Upper lobe of left lung (tissue), 6 donors: Measurements from ENCODE around the gene SYTL2. TPM values are rescaled to one million over a fixed set of nuclear protein-coding genes. Genes with fewer than 3 reads are reported as not detected.

Source experiments
- ATAC-seq, 2 donors: fragments of 200-7000 bp; cut with Tn5 transposase; one replicate each; pipeline ENCODE4 v1.9.1; 2022; ENCODE audit warnings: mild to moderate bottlenecking in 2 of 2, moderate library complexity in 2 of 2; ENCODE audit not compliant: low FRiP score in 2 of 2
- DNase-seq, 2 donors: peaks; one replicate each; pipeline ENCODE4 v3.0.0-alpha.2; 2019 to 2020
- H3K27ac ChIP-seq, 4 donors: fragments of 200-600 bp; sonication (generic); one replicate each; pipeline ENCODE4 v1.5.1; 2016 to 2019
- H3K27me3 ChIP-seq, 4 donors: fragments of 200-600 bp; sonication (generic); one replicate each; pipeline ENCODE4 v1.5.1; 2017 to 2019
- H3K36me3 ChIP-seq, 4 donors: fragments of 200-600 bp; sonication (generic); one replicate each; pipeline ENCODE4 v1.5.1; 2016 to 2019
- H3K4me1 ChIP-seq, 4 donors: fragments of 200-600 bp; sonication (generic); one replicate each; pipeline ENCODE4 v1.5.1; 2018 to 2019
- H3K4me3 ChIP-seq, 4 donors: fragments of 200-600 bp; sonication (generic); one replicate each; pipeline ENCODE4 v1.5.1; 2017 to 2019; ENCODE audit warnings: mild to moderate bottlenecking in 2 of 4, moderate library complexity in 1 of 4
- H3K9me3 ChIP-seq, 4 donors: fragments of 200-600 bp; sonication (generic); one replicate each; pipeline ENCODE4 v1.5.1; 2018 to 2019
- CTCF ChIP-seq, 6 experiments: fragments of 450-650 bp in 4 of 6; fragments of 200-600 bp in 2 of 6; sonication (generic) in 2 of 6; IDR thresholded peaks; one replicate each; pipeline ENCODE4 v1.5.1; 2016 to 2019; ENCODE audit warnings: antibody characterized with exemption in 6 of 6
- EP300 ChIP-seq, 4 donors: sonication (generic); formaldehyde crosslinking; IDR thresholded peaks; one replicate each; pipeline ENCODE4 v1.5.1; 2017; ENCODE audit warnings: antibody characterized with exemption in 4 of 4, control low read depth in 2 of 4
- POLR2A ChIP-seq, 4 donors: fragments of 450-650 bp; IDR thresholded peaks; one replicate each; pipeline ENCODE4 v1.5.1; 2016 to 2017; ENCODE audit warnings: antibody characterized with exemption in 4 of 4, mild to moderate bottlenecking in 2 of 4
- POLR2AphosphoS5 ChIP-seq, 2 donors: sonication (generic); formaldehyde crosslinking; IDR thresholded peaks; one replicate each; pipeline ENCODE4 v1.5.1; 2017; ENCODE audit warnings: antibody characterized with exemption in 2 of 2
- WGBS, 2 donors: methylation state at CpG; one replicate each; pipeline ENCODE4 v1.1.5; 2017 to 2018; 5-methylcytosine and 5-hydroxymethylcytosine counted together
- total RNA-seq, 6 donors: library from RNA; depleted of rRNA in 4 of 6; stranded (reverse); fragments of >200 nt in 4 of 6; gene quantifications; one replicate each; pipeline versions ENCODE4 v1.1.0 to v1.2.1, GENCODE V29; 2016 to 2021
- donor health status: DM: no; HTN: no; CAD: no; lungs with moderate emphysema.
- donor health status: DM: no; HTN: yes; CAD: no; lungs with severe emphysema.

The SYTL2 gene
- total RNA-seq, 6 donors from 2014 or later = 11.9 to 52.7 (median 20.1) TPM

GRCh38 chr11:85666687-85667086 is 144.3 kb downstream of the SYTL2 start:
- no peaks in the 10 kb centered on the region for H3K27me3 ChIP-seq
- H3K36me3 ChIP-seq = peaks cover 0 to 14% (median 0%) of the 10 kb centered on the region in 4 donors
- no peak for TF ChIP-seq POLR2A (IDR thresholded peaks at IDR 0.05)
- TF ChIP-seq EP300 (IDR thresholded peaks at IDR 0.05) = no peak
- no peak for TF ChIP-seq POLR2AphosphoS5 (IDR thresholded peaks at IDR 0.05)
- no peak overlapping the region for H3K4me3 ChIP-seq
- no peak overlapping the region for H3K27ac ChIP-seq
- 79 to 83% methylated on average over 3 of the region's 3 CpGs for WGBS, 2 donors
- no peak for DNase-seq
- no peak for ATAC-seq
- no peaks in the 10 kb centered on the region for H3K9me3 ChIP-seq
- H3K4me1 ChIP-seq = peaks cover 15 to 21% (median 17%) of the 10 kb centered on the region in 4 donors

GRCh38 chr11:85665733-85666132 is 145.2 kb downstream of the SYTL2 start:
- H3K4me3 ChIP-seq = no peak overlapping the region
- DNase-seq = no peak

GRCh38 chr11:85664615-85665481 is 146.1 kb downstream of the SYTL2 start, which contains the start of gene CREBZF:
CREBZF (minus strand) TSS chr11:85665129; CDS start chr11:85664875, 254 bp downstream.
- peak within 1 kb of the TSS; percentile 55 to 95 (median 79) for H3K4me3 ChIP-seq
- DNase-seq (peak; percentile 91 to 98), ATAC-seq (peak; percentile 97 to 98)
- WGBS, 2 donors = 1% methylated on average over 19 to 49 of the region's 67 CpGs
- peak within 1 kb of the TSS; percentile 92 to 100 (median 97) for H3K27ac ChIP-seq
- no peaks in the 10 kb centered on the region for H3K9me3 ChIP-seq
- H3K4me1 ChIP-seq = peaks cover 29 to 38% (median 31%) of the 10 kb centered on the region in 4 donors
- no peaks in the 10 kb centered on the region for H3K27me3 ChIP-seq
- TF ChIP-seq EP300 (IDR thresholded peaks at IDR 0.05) (peak in 1 of 4 donors; percentile 46), POLR2A (IDR thresholded peaks at IDR 0.05) (peak; percentile 87 to 99 (median 98)), CTCF (IDR thresholded peaks at IDR 0.05) (peak in 2 of 6 experiments; percentile 27 to 32), POLR2AphosphoS5 (IDR thresholded peaks at IDR 0.05) (peak; percentile 95 to 98)
- H3K36me3 ChIP-seq = peaks cover 0 to 31% (median 3%) of the 10 kb centered on the region in 4 donors

More at GRCh38 chr11:85665733-85666132, 145.2 kb downstream of the SYTL2 start:
- peaks cover 24 to 29% (median 26%) of the 10 kb centered on the region in 4 donors for H3K4me1 ChIP-seq
- ATAC-seq = no peak
- WGBS, 2 donors = 74% methylated on average over 5 of the region's 5 CpGs
- TF ChIP-seq POLR2A (IDR thresholded peaks at IDR 0.05) (no peak), POLR2AphosphoS5 (IDR thresholded peaks at IDR 0.05) (no peak), CTCF (IDR thresholded peaks at IDR 0.05) (no peak), EP300 (IDR thresholded peaks at IDR 0.05) (no peak)
- peaks cover 0 to 22% (median 0%) of the 10 kb centered on the region in 4 donors for H3K36me3 ChIP-seq
- no peaks in the 10 kb centered on the region for H3K9me3 ChIP-seq
- no peaks in the 10 kb centered on the region for H3K27me3 ChIP-seq
- peak overlapping the region in 1 of 4 donors; percentile 98 for H3K27ac ChIP-seq

- H3K4me1 ChIP-seq = peaks cover 30 to 44% (median 38%) of the 10 kb centered on the region in 4 donors
- H3K27ac ChIP-seq = peak overlapping the region; percentile 92 to 100 (median 97)
- DNase-seq = peak; percentile 87 to 96
- H3K27me3 ChIP-seq = no peaks in the 10 kb centered on the region
- H3K4me3 ChIP-seq = peak overlapping the region; percentile 55 to 95 (median 79)
- peak; percentile 83 to 88 for ATAC-seq
- peak in 1 of 4 donors; percentile 39 for TF ChIP-seq POLR2A (IDR thresholded peaks at IDR 0.05)
- TF ChIP-seq POLR2AphosphoS5 (IDR thresholded peaks at IDR 0.05) = no peak
- TF ChIP-seq EP300 (IDR thresholded peaks at IDR 0.05) = no peak
- TF ChIP-seq CTCF (IDR thresholded peaks at IDR 0.05) = peak; percentile 35 to 75 (median 67)
- WGBS, 2 donors = 1 to 2% methylated on average over 29 to 73 of the region's 73 CpGs
- no peaks in the 10 kb centered on the region for H3K9me3 ChIP-seq
- H3K36me3 ChIP-seq = peaks cover 0 to 40% (median 3%) of the 10 kb centered on the region in 4 donors
Observed at GRCh38 chr11:85663753-85664614, 147.0 kb downstream of the SYTL2 start.
